Stimulated activated CD8-positive, alpha-beta memory T cell treated with anti-CD3 and anti-CD28 coated beads, Interleukin-12 subunit alpha, Interleukin-12 subunit beta, amount 100 ng/mL, for 1 hour (primary cell): ENCODE results near the gene SNX25.

Experiments used
- DNase-seq: peaks from one replicate; pipeline ENCODE4 v3.0.0-alpha.2; 2020; ENCODE audit warnings: low read depth

The SNX25 gene

GRCh38 chr4:185380320-185380719 lies 170.9 kb downstream of the SNX25 start:
- DNase-seq = no peak

DNA sequence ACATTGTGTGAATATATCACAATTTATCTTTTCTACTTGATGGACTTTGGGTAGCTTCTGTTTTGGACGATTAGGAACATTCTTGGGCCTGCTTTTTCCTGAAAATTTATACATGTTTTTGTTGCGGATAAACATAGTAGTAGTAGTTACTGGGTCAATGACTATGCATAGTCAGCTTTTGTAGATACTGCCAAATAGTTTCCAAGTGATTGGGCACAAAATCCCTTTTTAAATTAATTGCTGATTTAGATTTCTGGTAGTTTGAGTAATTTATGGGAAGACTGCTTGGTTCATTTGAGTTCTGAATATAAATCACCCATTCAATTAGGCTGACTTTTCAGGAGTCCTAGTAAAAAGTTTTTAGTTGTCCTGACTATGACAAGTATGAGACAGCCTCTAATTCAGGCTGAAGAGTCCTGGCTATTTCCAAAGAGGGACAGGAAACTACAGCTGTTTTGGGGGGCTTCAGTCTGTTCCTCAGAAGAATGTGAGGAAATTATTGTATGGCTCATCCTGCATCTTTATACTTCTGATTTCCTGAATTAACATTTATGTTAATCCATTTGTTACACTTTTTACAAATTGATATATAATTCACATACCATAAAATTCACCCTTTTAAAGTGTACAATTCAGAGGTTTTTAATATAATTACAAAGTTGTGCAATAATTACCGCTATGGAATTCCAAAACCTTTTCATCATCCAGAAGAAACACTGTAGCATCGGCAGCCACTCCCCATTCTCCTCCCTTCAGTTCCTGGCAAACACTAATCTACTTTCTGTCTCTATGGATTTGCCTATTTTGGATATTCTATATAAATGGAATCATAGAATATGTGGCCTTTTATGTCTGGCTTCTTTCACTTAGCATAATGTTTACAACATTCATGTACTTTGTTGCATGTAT lies 172.1 kb downstream of the SNX25 start:
- no peak for DNase-seq

DNA sequence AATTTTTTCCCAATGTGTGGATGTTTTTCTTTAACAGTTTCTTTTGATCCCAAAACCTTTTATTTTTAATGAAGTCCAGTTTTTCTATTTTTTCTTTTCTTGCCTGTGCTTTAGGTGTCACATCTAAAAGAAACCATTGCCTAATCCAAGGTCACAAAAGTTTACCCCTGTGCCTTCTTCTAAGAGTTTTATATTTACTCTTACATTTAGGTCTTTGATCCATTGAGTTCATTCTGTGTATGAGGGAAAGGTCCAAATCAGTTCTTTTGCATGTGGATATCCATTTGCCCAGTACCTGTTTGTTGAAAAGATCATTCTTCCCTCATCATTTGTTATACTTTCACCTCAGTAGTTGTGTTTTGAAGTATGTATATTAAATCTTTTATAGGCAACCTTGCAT lies 173.4 kb downstream of the SNX25 start:
- DNase-seq = no peak

DNA sequence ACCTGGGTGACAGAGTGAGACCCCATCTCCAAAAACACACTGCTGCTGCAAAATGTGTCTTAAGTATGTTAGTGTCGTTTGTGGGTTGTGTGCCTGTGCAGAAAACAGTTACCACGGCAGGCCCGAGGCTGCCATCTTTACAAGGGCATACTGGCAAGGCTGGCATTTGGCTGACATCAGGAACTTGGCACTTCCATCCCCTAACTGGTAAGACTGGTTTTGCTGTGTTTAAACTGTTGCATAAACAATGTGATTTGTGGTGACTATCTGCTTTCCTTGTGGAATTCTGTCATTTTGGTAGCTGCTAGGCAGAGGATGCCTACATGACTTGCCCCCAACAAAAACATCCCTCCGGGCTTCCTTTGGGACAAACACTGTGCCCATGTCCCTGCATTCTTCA lies 174.1 kb downstream of the SNX25 start:
- no peak for DNase-seq

- no peak for DNase-seq
Observed at GRCh38 chr4:185384061-185384460, 174.7 kb downstream of the SNX25 start.

- DNase-seq = no peak
Observed at GRCh38 chr4:185384930-185385331, 175.5 kb downstream of the SNX25 start.

DNA sequence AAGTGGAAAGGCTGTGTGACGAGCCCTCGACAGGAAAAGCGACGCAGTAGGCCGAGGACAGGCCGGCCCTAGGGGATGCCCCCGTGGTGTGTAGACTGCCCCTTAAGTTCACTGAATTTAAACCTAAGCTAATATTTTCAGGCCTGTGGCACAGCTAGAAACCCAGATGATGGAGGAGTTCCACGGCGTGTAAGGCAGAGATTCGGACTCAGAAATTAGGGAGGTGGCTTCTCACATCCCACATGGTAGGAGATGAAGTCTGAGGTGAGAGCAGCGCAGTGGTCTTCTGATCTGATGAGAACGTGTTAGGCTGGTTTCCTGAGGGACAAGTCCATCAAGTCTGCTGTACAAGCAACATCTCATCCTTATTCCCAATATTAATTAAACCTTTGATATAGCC lies 178.6 kb downstream of the SNX25 start:
- no peak for DNase-seq

- no peak for DNase-seq
Observed at GRCh38 chr4:185390941-185391340, 181.5 kb downstream of the SNX25 start.

- no peak for DNase-seq
Observed at GRCh38 chr4:185392156-185392555, 182.8 kb downstream of the SNX25 start.

DNA sequence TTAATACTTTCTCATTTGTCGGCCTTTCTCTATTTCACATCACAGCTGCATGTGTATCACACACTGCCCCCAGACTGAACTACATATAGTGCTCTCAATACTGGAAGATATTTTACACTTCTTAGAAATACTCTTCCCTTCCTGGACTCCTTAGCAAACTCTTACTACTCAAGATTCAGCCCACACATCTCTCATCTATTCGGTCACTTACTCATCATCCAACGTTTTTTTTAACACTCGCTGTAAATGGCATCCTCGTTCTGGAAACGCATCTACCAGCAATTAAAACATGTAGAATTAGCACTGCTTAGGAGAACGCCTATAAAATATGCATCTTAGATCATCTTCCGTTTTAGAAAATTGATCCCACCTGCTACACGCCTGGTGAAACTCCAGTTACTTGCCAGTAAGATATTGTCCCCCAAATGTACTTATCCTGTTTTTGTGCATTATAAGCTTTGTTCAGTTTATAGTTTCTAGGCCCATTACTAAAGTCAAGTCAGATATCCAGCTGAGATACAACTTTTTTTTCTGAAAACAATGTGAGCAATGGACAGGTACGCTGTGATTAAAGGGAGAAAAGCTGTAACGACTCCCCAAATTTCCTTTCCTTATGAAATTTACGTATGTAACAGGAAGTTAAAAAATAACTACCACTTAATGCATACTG lies 185.3 kb downstream of the SNX25 start:
- no peak for DNase-seq

GRCh38 chr4:185395238-185395955 lies 186.0 kb downstream of the SNX25 start, which contains the start of gene LRP2BP:
Gene LRP2BP (minus strand): TSS chr4:185395924. CDS start chr4:185378186, 17,738 bp downstream.
- DNase-seq = no peak

- DNase-seq = peak; percentile 90
Observed at GRCh38 chr4:185395956-185396723, 186.7 kb downstream of the SNX25 start.

DNA sequence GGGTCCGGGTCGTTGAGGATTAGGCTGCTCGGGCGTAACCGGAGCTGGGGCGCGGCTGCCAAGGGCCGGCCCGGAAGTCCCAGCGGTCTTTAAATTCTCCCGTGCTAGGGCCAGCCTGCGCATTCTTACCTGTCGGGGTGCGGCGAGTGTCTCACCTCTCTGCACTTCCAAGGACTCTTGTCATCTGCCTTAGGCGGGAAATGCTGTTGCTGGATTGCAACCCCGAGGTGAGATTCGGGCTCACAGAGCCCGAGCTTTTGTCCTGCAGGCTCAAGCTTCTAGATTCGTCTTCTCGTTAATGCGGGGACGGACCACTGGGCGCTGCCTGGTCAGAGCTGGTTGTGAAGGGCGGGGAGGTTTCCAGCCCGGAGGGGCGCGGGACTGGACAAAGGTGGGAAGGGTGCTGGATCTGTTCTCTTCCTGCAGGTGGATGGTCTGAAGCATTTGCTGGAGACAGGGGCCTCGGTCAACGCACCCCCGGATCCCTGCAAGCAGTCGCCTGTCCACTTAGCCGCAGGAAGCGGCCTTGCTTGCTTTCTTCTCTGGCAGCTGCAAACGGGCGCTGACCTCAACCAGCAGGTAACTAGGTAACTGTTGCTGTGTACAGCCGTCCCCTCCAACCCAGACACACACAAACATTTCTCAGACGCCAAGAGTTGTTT lies 187.5 kb downstream of the SNX25 start, which contains the start of gene ANKRD37:
ANKRD37 (plus strand) TSS at position 118 of the 662 bp plus-strand sequence; CDS start at position 201, 83 bp downstream.
- DNase-seq = no peak

- DNase-seq = no peak
Observed at GRCh38 chr4:185398618-185399017, 189.2 kb downstream of the SNX25 start.

DNA sequence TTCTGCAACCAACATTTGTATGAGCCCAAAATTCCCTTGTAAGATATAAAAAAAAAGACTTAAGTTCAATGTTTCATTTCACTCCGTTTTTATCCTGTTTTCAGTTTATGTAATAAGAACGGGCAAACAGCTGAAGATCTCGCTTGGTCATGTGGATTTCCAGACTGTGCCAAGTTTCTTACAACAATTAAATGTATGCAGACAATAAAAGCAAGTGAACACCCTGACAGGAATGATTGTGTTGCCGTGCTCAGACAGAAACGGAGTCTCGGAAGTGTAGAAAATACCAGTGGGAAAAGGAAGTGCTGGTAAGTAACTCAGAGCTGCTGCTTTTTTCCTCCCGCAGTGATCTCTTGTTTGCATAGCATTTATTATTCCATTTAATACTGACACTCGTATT lies 190.1 kb downstream of the SNX25 start:
- no peak for DNase-seq

DNA sequence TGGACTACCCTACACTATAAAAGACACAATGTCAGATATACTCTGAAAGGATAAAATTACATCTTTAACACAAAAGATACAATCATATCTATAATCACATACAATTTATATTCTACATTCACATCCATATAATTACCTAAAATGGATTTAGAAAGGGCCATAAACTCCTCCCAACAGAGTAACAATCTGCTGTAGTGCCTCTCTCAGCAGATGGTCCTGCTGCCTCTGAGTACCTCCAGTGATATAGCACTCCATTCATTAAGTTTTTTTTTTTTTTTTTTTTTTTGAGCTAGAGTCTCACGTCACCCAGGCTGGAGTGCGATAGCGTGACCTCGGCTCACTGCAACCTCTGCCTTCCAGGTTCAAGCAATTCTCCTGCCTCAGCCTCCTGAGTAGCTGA lies 194.6 kb downstream of the SNX25 start:
- no peak for DNase-seq

DNA sequence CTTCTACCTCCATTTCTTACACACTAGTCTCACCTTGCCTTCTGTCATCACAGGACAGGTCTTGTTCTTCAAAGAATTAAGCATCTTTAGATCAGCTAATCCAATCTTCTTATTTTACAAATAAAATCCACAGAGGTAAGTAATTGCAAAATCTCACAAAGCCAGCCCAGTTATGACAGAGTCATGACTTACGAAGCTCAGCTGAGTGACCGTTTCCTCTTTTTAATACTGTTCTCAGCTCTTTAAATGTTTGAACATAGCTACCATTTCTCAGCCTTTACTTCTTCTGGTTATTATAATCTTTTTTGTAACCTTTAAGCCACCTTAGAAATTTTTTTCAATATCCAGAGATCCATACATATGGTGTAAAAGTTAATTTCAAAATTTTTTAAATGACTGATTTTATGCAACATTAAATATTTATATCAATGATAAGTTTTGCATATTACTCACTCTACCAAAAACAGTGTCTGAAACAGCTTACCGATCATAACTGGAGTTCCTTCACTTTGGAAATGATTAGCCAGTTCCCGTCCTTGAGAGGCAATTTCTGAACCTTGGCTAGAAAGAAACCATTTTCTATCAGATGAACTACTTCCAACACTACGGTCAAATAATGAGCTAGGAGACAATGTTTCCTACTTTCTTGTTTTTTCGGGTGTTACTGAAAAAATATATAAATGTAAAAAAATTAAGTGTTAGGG lies 196.1 kb downstream of the SNX25 start:
- no peak for DNase-seq

- no peak for DNase-seq
Observed at GRCh38 chr4:185408432-185408831, 199.0 kb downstream of the SNX25 start.

- no peak for DNase-seq
Observed at GRCh38 chr4:185411849-185412248, 202.5 kb downstream of the SNX25 start.

DNA sequence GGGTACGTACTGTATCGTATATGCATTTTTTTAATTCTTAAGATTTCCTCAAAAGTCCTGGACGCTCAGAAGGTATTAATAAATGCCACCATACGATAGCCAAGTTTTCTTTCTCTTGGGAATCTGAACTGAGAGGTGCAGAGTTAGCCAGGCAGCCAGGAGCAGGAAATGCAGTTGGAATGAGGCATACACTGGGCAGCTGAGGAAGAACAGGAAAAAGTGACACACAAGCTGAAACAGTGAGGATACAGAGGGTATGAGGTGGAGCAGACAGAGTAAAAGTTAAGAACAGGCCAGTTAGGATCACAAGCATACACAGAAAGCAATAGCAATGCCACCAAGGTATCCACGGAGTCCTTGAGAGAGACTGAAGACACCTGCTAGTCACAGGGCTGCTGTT lies 203.0 kb downstream of the SNX25 start:
- no peak for DNase-seq
